ENCODE results near the gene WWC1.
"Not testable (repeated sequence)": the region's sequence is repeated elsewhere in the genome, so short reads cannot be mapped to it uniquely, and the experiment has no call there.

- TF ChIP-seq CTCF (IDR thresholded peaks at IDR 0.05; ENCODE audit: insufficient read depth, low read depth, low read length); EZH2 (IDR thresholded peaks at IDR 0.05; ENCODE audit: insufficient read depth, low read length): not testable (repeated sequence)
These were observed 19.1 kb downstream of the WWC1 start for GRCh38 chr5:168310541-168310940.
